ENCODE measurements around the gene DNAJC2.

DNAJC2 gene

GRCh38 chr7:103344453-103345149, at the start of gene DNAJC2:
Gene DNAJC2 (minus strand): TSS chr7:103344767. CDS start chr7:103344622, 145 bp downstream.
- DNase-seq = peak; percentile 64

- DNase-seq = no peak
Measured at GRCh38 chr7:103391976-103392375, 47.4 kb upstream of the DNAJC2 start.

- DNase-seq = no peak
Measured at GRCh38 chr7:103391150-103391549, 46.6 kb upstream of the DNAJC2 start.

- no peak for DNase-seq
Measured at GRCh38 chr7:103389263-103389662, 44.7 kb upstream of the DNAJC2 start.

- DNase-seq = no peak
Measured at GRCh38 chr7:103388469-103389140, 44.0 kb upstream of the DNAJC2 start.

GRCh38 chr7:103387242-103387641, 42.7 kb upstream of the DNAJC2 start:
- DNase-seq = no peak

- DNase-seq = no peak
Measured at GRCh38 chr7:103382032-103382402, 37.5 kb upstream of the DNAJC2 start.

- no peak for DNase-seq
Measured at GRCh38 chr7:103381280-103382031, 36.9 kb upstream of the DNAJC2 start.

- DNase-seq = no peak
Measured at GRCh38 chr7:103380395-103381191, 36.0 kb upstream of the DNAJC2 start.

- DNase-seq = no peak
Measured at GRCh38 chr7:103379270-103379975, 34.9 kb upstream of the DNAJC2 start.

GRCh38 chr7:103373866-103374643, 29.5 kb upstream of the DNAJC2 start:
- DNase-seq = no peak

- DNase-seq = no peak
Measured at GRCh38 chr7:103369432-103369831, 24.9 kb upstream of the DNAJC2 start.

- no peak for DNase-seq
Measured at GRCh38 chr7:103349805-103350204, 5.2 kb upstream of the DNAJC2 start.

- DNase-seq = no peak
Measured at GRCh38 chr7:103348959-103349358, 4.4 kb upstream of the DNAJC2 start.

- DNase-seq = no peak
Measured at GRCh38 chr7:103348452-103348851, 3.9 kb upstream of the DNAJC2 start.

GRCh38 chr7:103347507-103348267, 3.1 kb upstream of the DNAJC2 start, which contains the start of gene PSMC2:
Gene PSMC2 (plus strand): TSS chr7:103347643. CDS start chr7:103347712, 69 bp downstream.
- peak; percentile 29 for DNase-seq

- DNase-seq = no peak
Measured at GRCh38 chr7:103346396-103346795, 1.8 kb upstream of the DNAJC2 start.

- DNase-seq = no peak
Measured at GRCh38 chr7:103343758-103344452, 662 bp downstream of the DNAJC2 start.

GRCh38 chr7:103343332-103343731, 1.2 kb downstream of the DNAJC2 start:
- no peak for DNase-seq

GRCh38 chr7:103341466-103341865, 3.1 kb downstream of the DNAJC2 start:
- DNase-seq = no peak

All from 8988T (cell line).